K562 (cell line): ENCODE results near the gene DNER. TPM values are rescaled to one million over a fixed set of nuclear protein-coding genes. Genes with fewer than 3 reads are reported as not detected.

Experiments
- ATAC-seq: fragments of 200-7000 bp; cut with Tn5 transposase; 3 replicates; pipeline ENCODE4 v1.9.1; 2020; ENCODE audit warnings: moderate library complexity
- BruUV-seq: library from RNA; stranded (reverse); fragments of 400-500 nt; replicated peaks from 2 replicates; lab custom pipeline; 2021; lab: Mats Ljungman, UMichigan
- CTCF ChIA-PET: fragments of 300-600 bp; formaldehyde crosslinking; extraction: SDS; loops from one replicate; lab custom pipeline; 2021; ENCODE audit warnings: low intra/inter-chr PET ratio; lab: Yijun Ruan, JAX
- POLR2A ChIA-PET: fragments of 300-600, 350-650 bp; sonication (Branson Sonifier 250); formaldehyde crosslinking; extraction: SDS; loops from one replicate; lab custom pipeline; 2021; ENCODE audit warnings: antibody characterized with exemption, inconsistent platforms; lab: Yijun Ruan, JAX
- DNase-seq, 4 experiments: peaks; one replicate each; pipeline versions ENCODE4 v3.0.0 to v3.0.0-alpha.2; 2011 to 2018; ENCODE audit warnings: low spot score in 3 of 4, mixed read lengths in 3 of 4; ENCODE audit errors: extremely low read depth in 1 of 4
- FAIRE-seq: peaks from 2 replicates; lab custom pipeline; 2011; peaks lifted over from hg19 to GRCh38; lab: Jason Lieb, UNC
- H2AFZ ChIP-seq: 2 replicates; pipeline ENCODE4 v1.6.0; 2011; ENCODE audit warnings: low read depth, low read length, control low read depth, inconsistent platforms
- H3K27ac ChIP-seq: fragments of 200-600 bp; 3 replicates; pipeline ENCODE4 v1.8.0; 2011; ENCODE audit warnings: low read depth, mild to moderate bottlenecking, control low read depth, inconsistent platforms, low read length, moderate library complexity, mixed read lengths; ENCODE audit errors: extremely low read depth
- H3K27me3 ChIP-seq, 2 experiments: fragments of 300-600 bp in 1 of 2; 2 replicates in 1 of 2; 3 replicates in 1 of 2; pipeline versions ENCODE4 v1.6.0 to v1.8.0; 2011; ENCODE audit warnings: inconsistent platforms in 2 of 2, low read length in 2 of 2, mild to moderate bottlenecking in 1 of 2, mixed read lengths in 1 of 2, moderate library complexity in 1 of 2; ENCODE audit not compliant: control insufficient read depth in 2 of 2, insufficient read depth in 2 of 2
- H3K36me3 ChIP-seq: fragments of 300-600 bp; 3 replicates; pipeline ENCODE4 v1.8.0; 2011; ENCODE audit warnings: mild to moderate bottlenecking, low read length, inconsistent platforms; ENCODE audit not compliant: control insufficient read depth, insufficient read depth
- H3K4me1 ChIP-seq, 2 experiments: fragments of 200-600 bp in 1 of 2; replicated peaks in 1 of 2; 2 replicates in 1 of 2; 3 replicates in 1 of 2; pipeline versions ENCODE4 v1.5.1 to v1.8.0; 2011; ENCODE audit warnings: inconsistent platforms in 2 of 2, low read length in 2 of 2, mild to moderate bottlenecking in 1 of 2, mixed read lengths in 1 of 2, moderate library complexity in 1 of 2; ENCODE audit not compliant: control insufficient read depth in 2 of 2, insufficient read depth in 2 of 2
- H3K4me2 ChIP-seq: 2 replicates; pipeline ENCODE4 v1.6.1; 2011; ENCODE audit warnings: low read length, control low read depth, inconsistent platforms, mixed read lengths; ENCODE audit not compliant: insufficient read depth
- H3K4me3 ChIP-seq: fragments of 200-600 bp; sonication (generic), shearing (Covaris generic); 2 replicates; pipeline ENCODE4 v1.5.1; 2016; ENCODE audit warnings: control low read depth, inconsistent platforms
- H3K79me2 ChIP-seq: fragments of 200-600 bp; 3 replicates; pipeline ENCODE4 v1.8.0; 2011; ENCODE audit warnings: low read length, inconsistent platforms; ENCODE audit not compliant: control insufficient read depth, insufficient read depth
- H3K9ac ChIP-seq, 2 experiments: 2 replicates each; pipeline versions ENCODE4 v1.6.0 to v1.6.1; 2011; ENCODE audit warnings: low read depth in 2 of 2, low read length in 2 of 2, control low read depth in 1 of 2, inconsistent platforms in 1 of 2, mild to moderate bottlenecking in 1 of 2, mixed read lengths in 1 of 2; ENCODE audit not compliant: insufficient read depth in 1 of 2
- H3K9me1 ChIP-seq: one replicate; pipeline ENCODE4 v1.6.0; 2011; ENCODE audit warnings: inconsistent platforms, mild to moderate bottlenecking, low read length, moderate library complexity; ENCODE audit not compliant: control insufficient read depth, insufficient read depth
- H3K9me3 ChIP-seq: replicated peaks from 2 replicates; pipeline ENCODE4 v1.5.1; 2011; ENCODE audit warnings: low read depth, low read length, inconsistent platforms; ENCODE audit not compliant: control insufficient read depth, insufficient read depth
- H4K20me1 ChIP-seq: replicated peaks from 2 replicates; pipeline ENCODE4 v1.6.1; 2011; ENCODE audit warnings: low read length, inconsistent platforms, mixed read lengths; ENCODE audit not compliant: control insufficient read depth, insufficient read depth
- HNRNPL ChIP-seq: fragments of 200-400 bp; formaldehyde crosslinking; IDR thresholded peaks from 2 replicates; pipeline ENCODE4 v1.6.1; 2017; ENCODE audit warnings: low read depth, mild to moderate bottlenecking, low read length
- MTF1 ChIP-seq: fragments of 250-450 bp; sonication (Bioruptor Pico); IDR thresholded peaks from 2 replicates; pipeline ENCODE4 v1.9.0; 2021; ENCODE audit warnings: moderate library complexity, mild to moderate bottlenecking, inconsistent platforms, borderline replicate concordance
- NFYB ChIP-seq: IDR thresholded peaks from 2 replicates; pipeline ENCODE4 v1.6.1; 2011; ENCODE audit warnings: mild to moderate bottlenecking, moderate library complexity; ENCODE audit not compliant: insufficient read length; ENCODE audit errors: extremely low read depth
- SETDB1 ChIP-seq: IDR thresholded peaks from one replicate; pipeline ENCODE4 v1.6.1; 2012; ENCODE audit warnings: low read length, control low read depth, inconsistent platforms
- ZFP91 ChIP-seq: sonication (generic); formaldehyde crosslinking; IDR thresholded peaks from 2 replicates; pipeline ENCODE4 v1.8.0; 2022; ENCODE audit warnings: mild to moderate bottlenecking, missing genetic modification reagents
- WGBS: fragments of 100-300 bp; shearing (Covaris generic); methylation state at CpG from one replicate; pipeline ENCODE4 v1.1.6; 2016; ENCODE audit warnings: low coverage, mixed read lengths; ENCODE audit not compliant: insufficient coverage; ENCODE audit errors: missing lambda C conversion rate; 5-methylcytosine and 5-hydroxymethylcytosine counted together
- in situ Hi-C: fragments of 300-500 bp; cut with MboI; formaldehyde crosslinking; loops from 4 replicates; pipeline ENCODE4 v1.15.0; 2018; ENCODE audit warnings: inconsistent platforms, mixed read lengths
- intact Hi-C: fragments of 100-400 bp; cut with micrococcal nuclease; formaldehyde crosslinking; loops from 2 replicates; pipeline ENCODE4 v1.14.2; 2022
- polyA plus RNA-seq, 8 experiments: library from polyadenylated mRNA; depleted of rRNA in 4 of 8; stranded (reverse) in 5 of 8; unstranded in 3 of 8; fragments of >200 nt; fragmentation: Nextera tagmentation in 2 of 8; fragmentation: Illumina TruSeq in 1 of 8; extraction: Ambion mirVana in 2 of 8; extraction: Trizol in 1 of 8; gene quantifications; 2 replicates each; pipeline versions ENCODE4 v1.2.1 to v1.2.3, GENCODE V29; 2011 to 2014; ENCODE audit warnings: inconsistent platforms in 1 of 8, missing spikeins in 1 of 8
- total RNA-seq, 7 experiments: library from RNA; depleted of rRNA in 6 of 7; stranded (reverse); fragments of >200 nt in 6 of 7; fragmentation: Illumina TruSeq in 2 of 7; extraction: Trizol in 2 of 7; gene quantifications; 2 replicates each; pipeline versions ENCODE4 v1.2.1 to v1.2.3, GENCODE V29; 2011 to 2021; ENCODE audit warnings: low replicate concordance in 1 of 7

DNER gene
- total and polyA plus RNA-seq, 9 of the 15 experiments (the other 6 are each of a cell fraction or from before 2014, with no cell fraction given), result not detected

- no peak for TF ChIP-seq ZFP91 (CRISPR knock-in tag)
- TF ChIP-seq, all 486 proteins: peak for 0
Observed at GRCh38 chr2:229426464-229426863, 287.9 kb downstream of the DNER start (continued).

- in situ Hi-C loops, result no loop called here
- TF ChIP-seq MTF1 (CRISPR knock-in tag), result no peak
- no peak for TF ChIP-seq HNRNPL
- no peak for TF ChIP-seq NFYB
- no peak for TF ChIP-seq SETDB1
- BruUV-seq, result no TSS peak
Observed at GRCh38 chr2:229425598-229425997, 288.8 kb downstream of the DNER start.

More at GRCh38 chr2:229425598-229425997, 288.8 kb downstream of the DNER start:
- Histone ChIP-seq H3K4me3 (no peak overlapping the region), H2AFZ (no peak overlapping the region), H3K9me1 (no peaks in the 10 kb centered on the region), H3K4me1 (no peaks in the 10 kb centered on the region), H3K4me2 (no peak overlapping the region), H3K9me3 (no peaks in the 10 kb centered on the region), H3K27ac (no peak overlapping the region), H4K20me1 (no peaks in the 10 kb centered on the region), H3K27me3 (no peaks in the 10 kb centered on the region), H3K36me3 (no peaks in the 10 kb centered on the region), H3K79me2 (no peaks in the 10 kb centered on the region), H3K9ac (no peak overlapping the region)
- ChIA-PET POLR2A (no interaction called here), CTCF (no interaction called here)
- 3% methylated on average over 8 of the region's 9 CpGs for WGBS
- DNase-seq, result no peak
- FAIRE-seq, result no peak
- intact Hi-C loops, result no loop called here
- no peak for ATAC-seq
